ENCODE measurements around the gene CAPN10.

DNA sequence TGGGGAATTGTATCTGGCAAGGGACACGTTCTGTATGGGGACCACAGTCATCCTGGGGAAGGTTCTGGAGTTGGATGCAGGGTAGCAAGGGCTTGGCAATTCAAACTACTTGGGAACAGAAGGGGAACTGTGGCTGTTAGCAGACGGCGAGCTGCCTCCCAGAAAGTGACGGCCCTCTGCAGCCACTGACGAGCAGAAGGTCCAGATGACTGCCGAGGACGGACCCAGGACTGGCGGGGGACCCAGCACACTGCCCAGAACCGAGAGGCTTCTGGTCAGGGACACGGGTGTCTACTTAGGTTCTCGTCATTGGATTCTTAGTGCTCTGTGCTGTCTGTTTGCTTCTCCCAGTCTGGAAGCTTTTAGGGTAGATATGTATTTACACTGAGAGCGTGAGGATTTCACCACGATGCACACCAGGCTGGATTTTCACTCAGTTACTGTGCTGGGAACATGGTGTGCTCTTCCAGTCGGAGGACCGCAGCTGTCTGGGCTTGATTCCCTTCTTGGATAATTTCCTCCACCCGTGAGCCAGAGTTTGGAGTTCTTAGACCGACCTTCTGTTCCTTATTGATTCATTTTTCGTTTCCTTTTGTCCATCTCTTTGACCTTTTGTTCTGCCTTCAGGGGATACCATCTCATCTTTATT lies 52.1 kb downstream of the CAPN10 start:
- TF ChIP-seq, protein P1, sequence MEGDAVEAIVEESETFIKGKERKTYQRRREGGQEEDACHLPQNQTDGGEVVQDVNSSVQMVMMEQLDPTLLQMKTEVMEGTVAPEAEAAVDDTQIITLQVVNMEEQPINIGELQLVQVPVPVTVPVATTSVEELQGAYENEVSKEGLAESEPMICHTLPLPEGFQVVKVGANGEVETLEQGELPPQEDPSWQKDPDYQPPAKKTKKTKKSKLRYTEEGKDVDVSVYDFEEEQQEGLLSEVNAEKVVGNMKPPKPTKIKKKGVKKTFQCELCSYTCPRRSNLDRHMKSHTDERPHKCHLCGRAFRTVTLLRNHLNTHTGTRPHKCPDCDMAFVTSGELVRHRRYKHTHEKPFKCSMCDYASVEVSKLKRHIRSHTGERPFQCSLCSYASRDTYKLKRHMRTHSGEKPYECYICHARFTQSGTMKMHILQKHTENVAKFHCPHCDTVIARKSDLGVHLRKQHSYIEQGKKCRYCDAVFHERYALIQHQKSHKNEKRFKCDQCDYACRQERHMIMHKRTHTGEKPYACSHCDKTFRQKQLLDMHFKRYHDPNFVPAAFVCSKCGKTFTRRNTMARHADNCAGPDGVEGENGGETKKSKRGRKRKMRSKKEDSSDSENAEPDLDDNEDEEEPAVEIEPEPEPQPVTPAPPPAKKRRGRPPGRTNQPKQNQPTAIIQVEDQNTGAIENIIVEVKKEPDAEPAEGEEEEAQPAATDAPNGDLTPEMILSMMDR (IDR thresholded peaks at IDR 0.05): no peak
- TF ChIP-seq POLR2A (IDR thresholded peaks at IDR 0.05): no peak

Data from breast epithelium (tissue), 3 donors.